Astrocyte (in vitro differentiated cells and primary cell): Measurements from ENCODE around the gene PRAF2.

Experiments used
- EZH2 ChIP-seq: IDR thresholded peaks from 2 replicates; pipeline ENCODE4 v1.6.1; 2012; ENCODE audit warnings: mild to moderate bottlenecking, low read length, inconsistent platforms; ENCODE audit not compliant: insufficient read depth
- TF ChIP-seq, protein P1 (sequence below): IDR thresholded peaks from 2 replicates; pipeline ENCODE4 v1.5.1; 2011; ENCODE audit warnings: low read depth, mild to moderate bottlenecking, inconsistent platforms, low read length, moderate library complexity; ENCODE audit not compliant: insufficient read depth

GRCh38 chrX:49067285-49068120 lies 6.3 kb downstream of the PRAF2 start:
- TF ChIP-seq, protein P1, sequence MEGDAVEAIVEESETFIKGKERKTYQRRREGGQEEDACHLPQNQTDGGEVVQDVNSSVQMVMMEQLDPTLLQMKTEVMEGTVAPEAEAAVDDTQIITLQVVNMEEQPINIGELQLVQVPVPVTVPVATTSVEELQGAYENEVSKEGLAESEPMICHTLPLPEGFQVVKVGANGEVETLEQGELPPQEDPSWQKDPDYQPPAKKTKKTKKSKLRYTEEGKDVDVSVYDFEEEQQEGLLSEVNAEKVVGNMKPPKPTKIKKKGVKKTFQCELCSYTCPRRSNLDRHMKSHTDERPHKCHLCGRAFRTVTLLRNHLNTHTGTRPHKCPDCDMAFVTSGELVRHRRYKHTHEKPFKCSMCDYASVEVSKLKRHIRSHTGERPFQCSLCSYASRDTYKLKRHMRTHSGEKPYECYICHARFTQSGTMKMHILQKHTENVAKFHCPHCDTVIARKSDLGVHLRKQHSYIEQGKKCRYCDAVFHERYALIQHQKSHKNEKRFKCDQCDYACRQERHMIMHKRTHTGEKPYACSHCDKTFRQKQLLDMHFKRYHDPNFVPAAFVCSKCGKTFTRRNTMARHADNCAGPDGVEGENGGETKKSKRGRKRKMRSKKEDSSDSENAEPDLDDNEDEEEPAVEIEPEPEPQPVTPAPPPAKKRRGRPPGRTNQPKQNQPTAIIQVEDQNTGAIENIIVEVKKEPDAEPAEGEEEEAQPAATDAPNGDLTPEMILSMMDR, result no peak
- TF ChIP-seq EZH2, result no peak
